Subcutaneous adipose tissue (tissue), 4 donors: ENCODE measurements around the gene OR2AJ1. TPM values are rescaled to one million over a fixed set of nuclear protein-coding genes. Genes with fewer than 3 reads are reported as not detected.

Experiments used
- CTCF ChIP-seq: fragments of 450-650 bp; IDR thresholded peaks from one replicate; pipeline ENCODE4 v1.5.1; 2016; ENCODE audit warnings: low read depth, mild to moderate bottlenecking, control low read depth, antibody characterized with exemption, moderate library complexity
- total RNA-seq, 4 donors: library from RNA; depleted of rRNA; stranded (reverse); fragments of >200 nt; gene quantifications; one replicate each; pipeline ENCODE4 v1.1.0, GENCODE V29; 2016

Gene OR2AJ1
- total RNA-seq, 4 donors from 2014 or later = not detected

GRCh38 chr1:247962911-247963588, 38.4 kb downstream of the OR2AJ1 start:
- TF ChIP-seq CTCF = no peak

GRCh38 chr1:247964933-247965332, 40.2 kb downstream of the OR2AJ1 start, which contains the start of gene OR2AK2:
TSS of gene OR2AK2 (plus strand) at chr1:247965233. CDS start at chr1:247965377, 144 bp downstream.
- TF ChIP-seq CTCF = no peak

- no peak for TF ChIP-seq CTCF
Observed at GRCh38 chr1:247966532-247967204, 42.0 kb downstream of the OR2AJ1 start.

Other genes with a start within 250 kb of the OR2AJ1 start
- not detected for gene OR13G1, start 245.2 kb upstream of the OR2AJ1 start, total RNA-seq
- gene OR6F1, start 208.2 kb upstream of the OR2AJ1 start, total RNA-seq = not detected
- not detected for gene OR14K1, start 186.3 kb upstream of the OR2AJ1 start, total RNA-seq
- gene OR14A2, start 176.7 kb upstream of the OR2AJ1 start, total RNA-seq = not detected
- not detected for gene OR1C1, start 164.3 kb upstream of the OR2AJ1 start, total RNA-seq
- not detected for gene OR14A16, start 100.8 kb upstream of the OR2AJ1 start, total RNA-seq
- not detected for gene OR11L1, start 83.0 kb upstream of the OR2AJ1 start, total RNA-seq
- 1 to 10 TPM in 2 of 4 donors, under 1 TPM in 2; 0.33 to 7.0 (median 1.2) TPM for gene TRIM58, start 67.7 kb upstream of the OR2AJ1 start, total RNA-seq
- 1 to 10 TPM in 1 of 4 donors, not detected in 3; 3.1 TPM for gene OR2W3, start 29.3 kb upstream of the OR2AJ1 start, total RNA-seq
- not detected for gene OR2T8, start 4.6 kb upstream of the OR2AJ1 start, total RNA-seq
- not detected for gene OR2L8, start 24.0 kb downstream of the OR2AJ1 start, total RNA-seq
- under 1 TPM in 1 of 4 donors, not detected in 3; 0.34 TPM for gene OR2AK2, start 40.3 kb downstream of the OR2AJ1 start, total RNA-seq
- gene OR2L5, start 88.8 kb downstream of the OR2AJ1 start, total RNA-seq = under 1 TPM in 3 of 4 donors, not detected in 1; 0.22 to 0.65 (median 0.38) TPM
- gene OR2L2, start 105.2 kb downstream of the OR2AJ1 start, total RNA-seq = under 1 TPM in 1 of 4 donors, not detected in 3; 0.19 TPM
- not detected for gene OR2L3, start 121.9 kb downstream of the OR2AJ1 start, total RNA-seq
- gene OR2L13, start 170.3 kb downstream of the OR2AJ1 start, total RNA-seq = not detected
- not detected for gene OR2M5, start 220.3 kb downstream of the OR2AJ1 start, total RNA-seq
- not detected for gene OR2M2, start 249.9 kb downstream of the OR2AJ1 start, total RNA-seq